Neural cell (in vitro differentiated cells): ENCODE measurements around the gene MYCN. TPM values are rescaled to one million over a fixed set of nuclear protein-coding genes. Genes with fewer than 3 reads are reported as not detected.

ENCODE experiments used
- H2AFZ ChIP-seq: fragments of 200-600, 300-800 bp; sonication (generic), shearing (Covaris generic); 2 replicates; pipeline ENCODE4 v1.6.0; 2014; ENCODE audit warnings: low read depth, mild to moderate bottlenecking, antibody characterized with exemption, low read length, moderate library complexity
- H3F3A ChIP-seq: fragments of 200-600 bp; shearing (Covaris generic); 2 replicates; pipeline ENCODE4 v1.6.1; 2016; ENCODE audit warnings: mild to moderate bottlenecking, moderate library complexity, mixed read lengths, antibody characterized with exemption, low read length; ENCODE audit not compliant: insufficient read depth, poor library complexity, severe bottlenecking
- H3K27ac ChIP-seq: fragments of 200-600, 300-800 bp; sonication (generic), shearing (Covaris generic); 2 replicates; pipeline ENCODE4 v1.5.1; 2014; ENCODE audit warnings: mild to moderate bottlenecking, low read length, moderate library complexity
- H3K27me3 ChIP-seq: fragments of 300-800, 200-600 bp; sonication (generic), shearing (Covaris generic); 2 replicates; pipeline ENCODE4 v1.6.0; 2014; ENCODE audit warnings: mild to moderate bottlenecking, low read depth, low read length, moderate library complexity; ENCODE audit not compliant: insufficient read depth
- H3K36me3 ChIP-seq: fragments of 300-800, 200-600 bp; sonication (generic), shearing (Covaris generic); 2 replicates; pipeline ENCODE4 v1.5.1; 2014; ENCODE audit warnings: mild to moderate bottlenecking, antibody characterized with exemption, low read length, moderate library complexity; ENCODE audit not compliant: insufficient read depth
- H3K4me2 ChIP-seq: fragments of 300-800, 200-600 bp; sonication (generic), shearing (Covaris generic); 2 replicates; pipeline ENCODE4 v1.6.0; 2014; ENCODE audit warnings: mild to moderate bottlenecking, low read length
- H3K4me3 ChIP-seq: fragments of 300-800, 200-600 bp; sonication (generic), shearing (Covaris generic); 2 replicates; pipeline ENCODE4 v1.5.1; 2014; ENCODE audit warnings: mild to moderate bottlenecking, low read length, moderate library complexity
- H3K79me2 ChIP-seq: fragments of 200-600 bp; shearing (Covaris generic); replicated peaks from 2 replicates; pipeline ENCODE4 v1.6.0; 2014; ENCODE audit warnings: mild to moderate bottlenecking, low read length, moderate library complexity; ENCODE audit not compliant: insufficient read depth
- H3K9ac ChIP-seq: fragments of 300-800, 200-600 bp; sonication (generic), shearing (Covaris generic); 2 replicates; pipeline ENCODE4 v1.6.1; 2016; ENCODE audit warnings: mild to moderate bottlenecking, low read length, mixed read lengths
- H3K9me2 ChIP-seq: fragments of 200-600 bp; shearing (Covaris generic); 2 replicates; pipeline ENCODE4 v1.6.1; 2016; ENCODE audit warnings: mild to moderate bottlenecking, low read length, mixed read lengths; ENCODE audit not compliant: insufficient read depth
- H3K9me3 ChIP-seq: fragments of 200-600, 300-800 bp; sonication (generic), shearing (Covaris generic); 2 replicates; pipeline ENCODE4 v1.6.1; 2016; ENCODE audit warnings: mild to moderate bottlenecking, mixed run types, low read length, moderate library complexity, mixed read lengths
- H4K20me1 ChIP-seq: fragments of 200-600 bp; shearing (Covaris generic); 2 replicates; pipeline ENCODE4 v1.6.1; 2016; ENCODE audit warnings: mild to moderate bottlenecking, mixed run types; ENCODE audit not compliant: insufficient read depth
- CTCF ChIP-seq: fragments of 450-650 bp; IDR thresholded peaks from 2 replicates; pipeline ENCODE4 v1.5.1; 2014; ENCODE audit warnings: antibody characterized with exemption, mild to moderate bottlenecking, moderate library complexity; ENCODE audit not compliant: poor library complexity, severe bottlenecking
- EP300 ChIP-seq: fragments of 450-650 bp; conservative IDR thresholded peaks from 2 replicates; pipeline ENCODE4 v1.6.1; 2014; ENCODE audit warnings: antibody characterized with exemption, mild to moderate bottlenecking, moderate library complexity; ENCODE audit not compliant: poor library complexity, severe bottlenecking
- EZH2 ChIP-seq: fragments of 200-600, 300-800 bp; shearing (Covaris generic), sonication (generic); IDR thresholded peaks from 2 replicates; pipeline ENCODE4 v1.6.1; 2014; ENCODE audit warnings: antibody characterized with exemption, low read length, borderline replicate concordance, mild to moderate bottlenecking; ENCODE audit not compliant: insufficient read depth, poor library complexity, severe bottlenecking
- MXI1 ChIP-seq: fragments of 450-650 bp; conservative IDR thresholded peaks from 2 replicates; pipeline ENCODE4 v1.6.1; 2014; ENCODE audit warnings: antibody characterized with exemption, mild to moderate bottlenecking; ENCODE audit not compliant: poor library complexity, severe bottlenecking
- POLR2AphosphoS5 ChIP-seq: IDR thresholded peaks from 2 replicates; pipeline ENCODE4 v1.6.1; 2012
- RAD21 ChIP-seq: fragments of 450-650 bp; conservative IDR thresholded peaks from 2 replicates; pipeline ENCODE4 v1.6.1; 2014; ENCODE audit warnings: antibody characterized with exemption, mild to moderate bottlenecking, moderate library complexity
- SMC3 ChIP-seq: fragments of 450-650 bp; conservative IDR thresholded peaks from 2 replicates; pipeline ENCODE4 v1.6.1; 2014; ENCODE audit warnings: antibody characterized with exemption, mild to moderate bottlenecking, moderate library complexity; ENCODE audit not compliant: poor library complexity
- polyA plus RNA-seq: library from polyadenylated mRNA; depleted of rRNA; stranded (reverse); fragments of >200 nt; gene quantifications from 2 replicates; pipeline ENCODE4 v1.2.3, GENCODE V29; 2014

MYCN gene
- polyA plus RNA-seq, 1 donor from 2014 or later, result 25.1 TPM

GRCh38 chr2:15943378-15944280 is 3.3 kb downstream of the MYCN start:
- H3K4me3 ChIP-seq, result peak overlapping the region; percentile 98
- peak overlapping the region; percentile 92 for H3K9ac ChIP-seq

GRCh38 chr2:15944325-15945017 is 4.1 kb downstream of the MYCN start:
- Histone ChIP-seq H3K27me3 (no peaks in the 10 kb centered on the region), H2AFZ (no peak overlapping the region), H3K79me2 (peaks cover 60% of the 10 kb centered on the region), H3F3A (peaks cover 3% of the 10 kb centered on the region), H3K36me3 (peaks cover 8% of the 10 kb centered on the region), H4K20me1 (no peaks in the 10 kb centered on the region), H3K9ac (peak overlapping the region; percentile 92), H3K4me3 (peak overlapping the region; percentile 98), H3K4me2 (peak overlapping the region; percentile 61), H3K27ac (peak overlapping the region; percentile 73), H3K9me3 (no peaks in the 10 kb centered on the region), H3K9me2 (no peaks in the 10 kb centered on the region)
- TF ChIP-seq CTCF (no peak), MXI1 (peak; percentile 35)

More at GRCh38 chr2:15943378-15944280, 3.3 kb downstream of the MYCN start:
- Histone ChIP-seq H3K36me3 (peaks cover 5% of the 10 kb centered on the region), H3K9me2 (no peaks in the 10 kb centered on the region), H2AFZ (no peak overlapping the region), H3K9me3 (no peaks in the 10 kb centered on the region), H3K79me2 (peaks cover 60% of the 10 kb centered on the region), H3K27me3 (no peaks in the 10 kb centered on the region), H3F3A (peaks cover 3% of the 10 kb centered on the region), H3K27ac (peak overlapping the region; percentile 73), H4K20me1 (no peaks in the 10 kb centered on the region), H3K4me2 (peak overlapping the region; percentile 61)
- TF ChIP-seq SMC3 (peak; percentile 90), RAD21 (peak; percentile 76), EZH2 (no peak), POLR2AphosphoS5 (no peak), CTCF (peak; percentile 81), MXI1 (no peak), EP300 (peak; percentile 11)
